Endodermal cell (in vitro differentiated cells): ENCODE data around the gene DHX9. TPM values are rescaled to one million over a fixed set of nuclear protein-coding genes. Genes with fewer than 3 reads are reported as not detected.

ENCODE experiments used
- DNase-seq: peaks from one replicate; pipeline ENCODE4 v3.0.0-alpha.2; 2017
- H3K27ac ChIP-seq: 2 replicates; pipeline ENCODE4 v1.5.1; 2013; ENCODE audit warnings: mild to moderate bottlenecking, low read depth, low read length, moderate library complexity
- H3K27me3 ChIP-seq: 2 replicates; pipeline ENCODE4 v1.6.1; 2013; ENCODE audit warnings: mild to moderate bottlenecking, low read length, moderate library complexity; ENCODE audit not compliant: insufficient read depth, control insufficient read depth, poor library complexity, severe bottlenecking
- H3K36me3 ChIP-seq: 2 replicates; pipeline ENCODE4 v1.7.0; 2013; ENCODE audit warnings: mild to moderate bottlenecking, low read length, moderate library complexity; ENCODE audit not compliant: control insufficient read depth, insufficient read depth
- H3K4me1 ChIP-seq: one replicate; pipeline ENCODE4 v1.7.0; 2013; ENCODE audit warnings: low read length; ENCODE audit not compliant: control insufficient read depth, insufficient read depth
- H3K4me3 ChIP-seq: 2 replicates; pipeline ENCODE4 v1.5.1; 2013; ENCODE audit warnings: mild to moderate bottlenecking, low read length, moderate library complexity
- H3K9ac ChIP-seq: 2 replicates; pipeline ENCODE4 v1.6.1; 2013; ENCODE audit warnings: mild to moderate bottlenecking, low read length, moderate library complexity; ENCODE audit not compliant: poor library complexity, severe bottlenecking; ENCODE audit errors: extremely low read depth
- H3K9me3 ChIP-seq: 2 replicates; pipeline ENCODE4 v1.6.1; 2013; ENCODE audit warnings: mild to moderate bottlenecking, low read length, moderate library complexity; ENCODE audit not compliant: control insufficient read depth
- H3K27ac Mint-ChIP-seq: 2 replicates; pipeline ENCODE4 v1.8.0; 2020; ENCODE audit warnings: mixed read lengths
- H3K27me3 Mint-ChIP-seq: 2 replicates; pipeline ENCODE4 v1.8.0; 2021; ENCODE audit warnings: mild to moderate bottlenecking, mixed read lengths; ENCODE audit not compliant: insufficient read depth
- H3K36me3 Mint-ChIP-seq: 2 replicates; pipeline ENCODE4 v1.8.0; 2020; ENCODE audit warnings: low read depth, mixed read lengths
- H3K4me1 Mint-ChIP-seq: 2 replicates; pipeline ENCODE4 v1.8.0; 2020; ENCODE audit warnings: mixed read lengths
- H3K4me3 Mint-ChIP-seq: 2 replicates; pipeline ENCODE4 v1.8.0; 2020; ENCODE audit warnings: mild to moderate bottlenecking, moderate library complexity, mixed read lengths
- H3K9me3 Mint-ChIP-seq: 2 replicates; pipeline ENCODE4 v1.8.0; 2020; ENCODE audit warnings: mild to moderate bottlenecking, mixed read lengths
- CTCF ChIP-seq: fragments of 200-600 bp; sonication (generic); conservative IDR thresholded peaks from 2 replicates; pipeline ENCODE4 v1.5.0; 2021; ENCODE audit warnings: antibody characterized with exemption, mild to moderate bottlenecking
- WGBS, 2 experiments: methylation state at CpG; one replicate each; pipeline versions ENCODE4 v1.1.5 to v1.1.7; 2013; ENCODE audit warnings: missing lambda C conversion rate in 2 of 2, mixed read lengths in 1 of 2; ENCODE audit not compliant: insufficient coverage in 1 of 2, insufficient read length in 1 of 2; 5-methylcytosine and 5-hydroxymethylcytosine counted together
- total RNA-seq, 2 donors: library from RNA; stranded (reverse); fragmentation: NEBNext Ultra II Directional in 1 of 2; extraction: Animal tissue kit (Norgen Biotek cat#: 25700) in 1 of 2; gene quantifications; 2 replicates in 1 of 2; 3 replicates in 1 of 2; pipeline ENCODE4 v1.2.1, GENCODE V29; 2021

The DHX9 gene
- total RNA-seq, 2 donors from 2014 or later: 264 to 278 TPM

GRCh38 chr1:182860658-182861057 lies 21.5 kb downstream of the DHX9 start:
- H3K9me3 ChIP-seq: no peaks in the 10 kb centered on the region
- H3K4me3 ChIP-seq: no peak overlapping the region
- no peak for DNase-seq
- TF ChIP-seq CTCF: no peak
- no peak overlapping the region for H3K9ac ChIP-seq
- H3K4me1 ChIP-seq: no peaks in the 10 kb centered on the region
- Mint-ChIP-seq H3K9me3 (no peaks in the 10 kb centered on the region), H3K4me3 (no peak overlapping the region), H3K27me3 (no peaks in the 10 kb centered on the region), H3K4me1 (no peaks in the 10 kb centered on the region), H3K36me3 (peaks cover 90% of the 10 kb centered on the region), H3K27ac (peak overlapping the region; percentile 50)
- WGBS, 2 experiments: 94 to 100% methylated on average over 3 to 4 of the region's 4 CpGs
- no peaks in the 10 kb centered on the region for H3K27me3 ChIP-seq
- peaks cover 99% of the 10 kb centered on the region for H3K36me3 ChIP-seq
- H3K27ac ChIP-seq: no peak overlapping the region

GRCh38 chr1:182861994-182862393 lies 22.8 kb downstream of the DHX9 start:
- Histone ChIP-seq H3K27me3 (no peaks in the 10 kb centered on the region), H3K4me1 (no peaks in the 10 kb centered on the region), H3K9me3 (no peaks in the 10 kb centered on the region), H3K9ac (no peak overlapping the region), H3K36me3 (peaks cover 99% of the 10 kb centered on the region), H3K4me3 (no peak overlapping the region), H3K27ac (no peak overlapping the region)
- H3K27me3 Mint-ChIP-seq: no peaks in the 10 kb centered on the region
- H3K36me3 Mint-ChIP-seq: peaks cover 91% of the 10 kb centered on the region
- WGBS, 2 experiments: 100% methylated on average over 1 of the region's 2 CpGs
- no peaks in the 10 kb centered on the region for H3K4me1 Mint-ChIP-seq
- no peak for TF ChIP-seq CTCF
- H3K27ac Mint-ChIP-seq: no peak overlapping the region
- DNase-seq: no peak
- H3K4me3 Mint-ChIP-seq: no peak overlapping the region
- H3K9me3 Mint-ChIP-seq: no peaks in the 10 kb centered on the region

GRCh38 chr1:182862827-182863226 lies 23.7 kb downstream of the DHX9 start:
- Histone ChIP-seq H3K9ac (no peak overlapping the region), H3K27me3 (no peaks in the 10 kb centered on the region), H3K4me1 (no peaks in the 10 kb centered on the region), H3K27ac (no peak overlapping the region), H3K9me3 (no peaks in the 10 kb centered on the region), H3K36me3 (peaks cover 99% of the 10 kb centered on the region), H3K4me3 (no peak overlapping the region)
- H3K27ac Mint-ChIP-seq: no peak overlapping the region
- DNase-seq: no peak
- WGBS, 2 experiments: no CpG with 5 or more reads among the region's 1 CpG
- H3K36me3 Mint-ChIP-seq: peaks cover 91% of the 10 kb centered on the region
- H3K4me3 Mint-ChIP-seq: no peak overlapping the region
- no peaks in the 10 kb centered on the region for H3K9me3 Mint-ChIP-seq
- no peaks in the 10 kb centered on the region for H3K27me3 Mint-ChIP-seq
- no peaks in the 10 kb centered on the region for H3K4me1 Mint-ChIP-seq
- no peak for TF ChIP-seq CTCF
